ENCODE measurements around the gene HOXC5. TPM values are rescaled to one million over a fixed set of nuclear protein-coding genes. Genes with fewer than 3 reads are reported as not detected.
A peak's percentile ranks its signal among the peaks of the same experiment; 100 is the strongest.

HOXC5 gene
- total and polyA plus RNA-seq, 8 donors = 0.25 to 1.3 TPM; not detected in 6

- Histone ChIP-seq H3K27ac (peak overlapping the region; percentile 86 to 97 (median 90)), H3K4me1 (peaks cover 0 to 24% (median 11%) of the 10 kb centered on the region in 4 donors), H3K4me3 (peak overlapping the region; percentile 27 to 42 (median 40)), H3K9me3 (no peaks in the 10 kb centered on the region), H3K36me3 (no peaks in the 10 kb centered on the region), H3K27me3 (no peaks in the 10 kb centered on the region)
- DNase-seq = peak; percentile 74 to 91
- 0 to 3% (median 1%) methylated on average over 19 to 36 of the region's 36 CpGs for WGBS, 5 donors
- intact Hi-C loops (cut with DNase I; ENCODE audit: low total_unique reads) = no loop called here
- TF ChIP-seq POLR2A (IDR thresholded peaks at IDR 0.05) (no peak), EP300 (IDR thresholded peaks at IDR 0.05) (no peak), POLR2AphosphoS5 (IDR thresholded peaks at IDR 0.05) (peak in 2 of 3 donors; percentile 37 to 68)
- TF ChIP-seq, protein P1, sequence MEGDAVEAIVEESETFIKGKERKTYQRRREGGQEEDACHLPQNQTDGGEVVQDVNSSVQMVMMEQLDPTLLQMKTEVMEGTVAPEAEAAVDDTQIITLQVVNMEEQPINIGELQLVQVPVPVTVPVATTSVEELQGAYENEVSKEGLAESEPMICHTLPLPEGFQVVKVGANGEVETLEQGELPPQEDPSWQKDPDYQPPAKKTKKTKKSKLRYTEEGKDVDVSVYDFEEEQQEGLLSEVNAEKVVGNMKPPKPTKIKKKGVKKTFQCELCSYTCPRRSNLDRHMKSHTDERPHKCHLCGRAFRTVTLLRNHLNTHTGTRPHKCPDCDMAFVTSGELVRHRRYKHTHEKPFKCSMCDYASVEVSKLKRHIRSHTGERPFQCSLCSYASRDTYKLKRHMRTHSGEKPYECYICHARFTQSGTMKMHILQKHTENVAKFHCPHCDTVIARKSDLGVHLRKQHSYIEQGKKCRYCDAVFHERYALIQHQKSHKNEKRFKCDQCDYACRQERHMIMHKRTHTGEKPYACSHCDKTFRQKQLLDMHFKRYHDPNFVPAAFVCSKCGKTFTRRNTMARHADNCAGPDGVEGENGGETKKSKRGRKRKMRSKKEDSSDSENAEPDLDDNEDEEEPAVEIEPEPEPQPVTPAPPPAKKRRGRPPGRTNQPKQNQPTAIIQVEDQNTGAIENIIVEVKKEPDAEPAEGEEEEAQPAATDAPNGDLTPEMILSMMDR (IDR thresholded peaks at IDR 0.05) = no peak
Observed at GRCh38 chr12:54082397-54082892, 49.6 kb downstream of the HOXC5 start.

Small RNA genes within 50 kb of the gene (small RNA-seq; reads per million reads assigned to genes)
- gene HOXC5 (0 reads per million in 4 donors), gene MIR196A2 (0 to 0.98 (median 0.18) reads per million in 4 donors), gene MIR615 (0.53 to 2.9 (median 1.4) reads per million in 4 donors)

Other genes with a start within 250 kb of the HOXC5 start
- gene HOXC13, start 94.2 kb upstream of the HOXC5 start, total RNA-seq = not detected
- gene HOXC13, start 94.2 kb upstream of the HOXC5 start, polyA plus RNA-seq = not detected
- gene HOXC12, start 78.1 kb upstream of the HOXC5 start, total RNA-seq = not detected
- not detected for gene HOXC12, start 78.1 kb upstream of the HOXC5 start, polyA plus RNA-seq
- gene HOXC11, start 59.9 kb upstream of the HOXC5 start, total RNA-seq = not detected
- not detected for gene HOXC11, start 59.9 kb upstream of the HOXC5 start, polyA plus RNA-seq
- gene HOTAIR, start 58.1 kb upstream of the HOXC5 start, total RNA-seq = not detected
- gene HOTAIR, start 58.1 kb upstream of the HOXC5 start, polyA plus RNA-seq = not detected
- not detected for gene HOXC10, start 47.9 kb upstream of the HOXC5 start, total RNA-seq
- not detected for gene HOXC10, start 47.9 kb upstream of the HOXC5 start, polyA plus RNA-seq
- not detected for gene HOXC9, start 32.9 kb upstream of the HOXC5 start, total RNA-seq
- under 1 TPM in 1 of 3 donors, not detected in 2; 0.08 TPM for gene HOXC9, start 32.9 kb upstream of the HOXC5 start, polyA plus RNA-seq
- gene HOXC8, start 24.1 kb upstream of the HOXC5 start, total RNA-seq = not detected
- under 1 TPM in 1 of 3 donors, not detected in 2; 0.08 TPM for gene HOXC8, start 24.1 kb upstream of the HOXC5 start, polyA plus RNA-seq
- gene HOXC6, start 4.6 kb upstream of the HOXC5 start, total RNA-seq = 1 to 10 TPM in 1 of 5 donors, not detected in 4; 2.0 TPM
- 1 to 10 TPM in 1 of 3 donors, under 1 TPM in 1, not detected in 1; 0.46 to 1.0 TPM for gene HOXC6, start 4.6 kb upstream of the HOXC5 start, polyA plus RNA-seq
- 1 to 10 TPM in 2 of 5 donors, not detected in 3; 2.6 to 3.5 TPM for gene HOXC4, start 20.8 kb downstream of the HOXC5 start, total RNA-seq
- 1 to 10 TPM in 2 of 3 donors, under 1 TPM in 1; 0.92 to 3.7 (median 2.6) TPM for gene HOXC4, start 20.8 kb downstream of the HOXC5 start, polyA plus RNA-seq
- 10 to 100 TPM; 15.4 to 79.4 (median 31.0) TPM for gene SMUG1, start 155.9 kb downstream of the HOXC5 start, total RNA-seq
- 10 to 100 TPM; 34.0 to 71.3 (median 70.3) TPM for gene SMUG1, start 155.9 kb downstream of the HOXC5 start, polyA plus RNA-seq
- gene CBX5, start 247.1 kb downstream of the HOXC5 start, total RNA-seq = 10 to 100 TPM in 4 of 5 donors, 1 to 10 TPM in 1; 8.7 to 66.8 (median 29.1) TPM
- 1 to 10 TPM; 4.9 to 7.6 (median 5.2) TPM for gene CBX5, start 247.1 kb downstream of the HOXC5 start, polyA plus RNA-seq
- 100 to 1,000 TPM; 211 to 763 (median 303) TPM for gene HNRNPA1, start 247.7 kb downstream of the HOXC5 start, total RNA-seq
- gene HNRNPA1, start 247.7 kb downstream of the HOXC5 start, polyA plus RNA-seq = 1,000 to 10,000 TPM in 2 of 3 donors, 100 to 1,000 TPM in 1; 960 to 1,103 (median 1,040) TPM